Mucosa of rectum (tissue), 2 donors: ENCODE data around the gene DVL1.

Experiments used
- H3K27ac ChIP-seq, 2 donors: one replicate each; pipeline ENCODE4 v1.7.0; 2013; ENCODE audit warnings: inconsistent platforms in 2 of 2, low read depth in 2 of 2, low read length in 2 of 2
- H3K27me3 ChIP-seq, 2 donors: one replicate each; pipeline ENCODE4 v1.7.0; 2013; ENCODE audit warnings: low read length in 2 of 2; ENCODE audit not compliant: control insufficient read depth in 2 of 2, insufficient read depth in 2 of 2
- H3K36me3 ChIP-seq, 2 donors: one replicate each; pipeline ENCODE4 v1.7.0; 2013; ENCODE audit warnings: low read length in 2 of 2; ENCODE audit not compliant: control insufficient read depth in 2 of 2, insufficient read depth in 2 of 2
- H3K4me1 ChIP-seq, 2 donors: one replicate each; pipeline ENCODE4 v1.7.0; 2013; ENCODE audit warnings: low read length in 2 of 2, mild to moderate bottlenecking in 1 of 2; ENCODE audit not compliant: control insufficient read depth in 2 of 2, insufficient read depth in 2 of 2
- H3K4me3 ChIP-seq, 2 donors: one replicate each; pipeline ENCODE4 v1.7.0; 2013; ENCODE audit warnings: low read length in 2 of 2
- H3K9ac ChIP-seq, 2 donors: one replicate each; pipeline ENCODE4 v1.7.0; 2013; ENCODE audit warnings: low read length in 2 of 2, low read depth in 1 of 2, mild to moderate bottlenecking in 1 of 2
- H3K9me3 ChIP-seq, 2 donors: one replicate each; pipeline ENCODE4 v1.7.0; 2013; ENCODE audit warnings: low read length in 2 of 2; ENCODE audit not compliant: control insufficient read depth in 2 of 2
- donor health status: healthy.
- donor health status: Normal muscosa, but diverticular disease.

DVL1 gene

DNA sequence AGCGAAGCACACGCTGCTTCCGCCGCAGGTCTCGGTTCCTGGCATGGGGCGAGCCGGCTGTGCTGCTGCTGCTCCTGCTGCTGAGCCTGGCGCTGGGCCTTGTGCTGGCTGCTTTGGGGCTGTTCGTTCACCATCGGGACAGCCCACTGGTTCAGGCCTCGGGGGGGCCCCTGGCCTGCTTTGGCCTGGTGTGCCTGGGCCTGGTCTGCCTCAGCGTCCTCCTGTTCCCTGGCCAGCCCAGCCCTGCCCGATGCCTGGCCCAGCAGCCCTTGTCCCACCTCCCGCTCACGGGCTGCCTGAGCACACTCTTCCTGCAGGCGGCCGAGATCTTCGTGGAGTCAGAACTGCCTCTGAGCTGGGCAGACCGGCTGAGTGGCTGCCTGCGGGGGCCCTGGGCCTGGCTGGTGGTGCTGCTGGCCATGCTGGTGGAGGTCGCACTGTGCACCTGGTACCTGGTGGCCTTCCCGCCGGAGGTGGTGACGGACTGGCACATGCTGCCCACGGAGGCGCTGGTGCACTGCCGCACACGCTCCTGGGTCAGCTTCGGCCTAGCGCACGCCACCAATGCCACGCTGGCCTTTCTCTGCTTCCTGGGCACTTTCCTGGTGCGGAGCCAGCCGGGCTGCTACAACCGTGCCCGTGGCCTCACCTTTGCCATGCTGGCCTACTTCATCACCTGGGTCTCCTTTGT is 15.5 kb downstream of the DVL1 start:
- peaks cover 3 to 5% of the 10 kb centered on the region in 2 donors for H3K36me3 ChIP-seq
- H3K4me3 ChIP-seq: no peak overlapping the region
- H3K27me3 ChIP-seq: peaks cover 3 to 7% of the 10 kb centered on the region in 2 donors
- H3K9me3 ChIP-seq: no peaks in the 10 kb centered on the region
- H3K27ac ChIP-seq: no peak overlapping the region
- no peak overlapping the region for H3K9ac ChIP-seq
- H3K4me1 ChIP-seq: peaks cover 10 to 20% of the 10 kb centered on the region in 2 donors

GRCh38 chr1:1332774-1333480 is 16.3 kb downstream of the DVL1 start:
- no peak overlapping the region for H3K27ac ChIP-seq
- no peak overlapping the region for H3K9ac ChIP-seq
- H3K27me3 ChIP-seq: peaks cover 3 to 7% of the 10 kb centered on the region in 2 donors
- no peak overlapping the region for H3K4me3 ChIP-seq
- H3K4me1 ChIP-seq: peaks cover 10 to 20% of the 10 kb centered on the region in 2 donors
- peaks cover 0 to 2% of the 10 kb centered on the region in 2 donors for H3K36me3 ChIP-seq
- H3K9me3 ChIP-seq: no peaks in the 10 kb centered on the region

- Histone ChIP-seq H3K27me3 (peaks cover 3 to 7% of the 10 kb centered on the region in 2 donors), H3K9me3 (no peaks in the 10 kb centered on the region), H3K4me3 (no peak overlapping the region), H3K4me1 (peaks cover 10 to 20% of the 10 kb centered on the region in 2 donors), H3K9ac (no peak overlapping the region), H3K27ac (no peak overlapping the region), H3K36me3 (peaks cover 2 to 6% of the 10 kb centered on the region in 2 donors)
Observed at GRCh38 chr1:1332031-1332755, 17.0 kb downstream of the DVL1 start.

- Histone ChIP-seq H3K27me3 (peaks cover 3 to 7% of the 10 kb centered on the region in 2 donors), H3K27ac (peak within 1 kb of the TSS in 1 of 2 donors; percentile 67), H3K9ac (no peak within 1 kb of the TSS), H3K36me3 (peaks cover 4 to 10% of the 10 kb centered on the region in 2 donors), H3K4me1 (peaks cover 13 to 20% of the 10 kb centered on the region in 2 donors), H3K4me3 (peak within 1 kb of the TSS in 1 of 2 donors; percentile 31), H3K9me3 (no peaks in the 10 kb centered on the region)
Observed at GRCh38 chr1:1331068-1331965, 17.9 kb downstream of the DVL1 start, which contains the start of gene TAS1R3. TAS1R3 (plus strand) TSS chr1:1331280; CDS start chr1:1331346, 66 bp downstream.

GRCh38 chr1:1330366-1331067 is 18.7 kb downstream of the DVL1 start:
- Histone ChIP-seq H3K36me3 (peaks cover 2 to 10% of the 10 kb centered on the region in 2 donors), H3K9ac (no peak overlapping the region), H3K4me3 (peak overlapping the region in 1 of 2 donors; percentile 31), H3K27ac (peak overlapping the region in 1 of 2 donors; percentile 67), H3K27me3 (peaks cover 3 to 7% of the 10 kb centered on the region in 2 donors), H3K4me1 (peaks cover 21 to 28% of the 10 kb centered on the region in 2 donors), H3K9me3 (no peaks in the 10 kb centered on the region)

DNA sequence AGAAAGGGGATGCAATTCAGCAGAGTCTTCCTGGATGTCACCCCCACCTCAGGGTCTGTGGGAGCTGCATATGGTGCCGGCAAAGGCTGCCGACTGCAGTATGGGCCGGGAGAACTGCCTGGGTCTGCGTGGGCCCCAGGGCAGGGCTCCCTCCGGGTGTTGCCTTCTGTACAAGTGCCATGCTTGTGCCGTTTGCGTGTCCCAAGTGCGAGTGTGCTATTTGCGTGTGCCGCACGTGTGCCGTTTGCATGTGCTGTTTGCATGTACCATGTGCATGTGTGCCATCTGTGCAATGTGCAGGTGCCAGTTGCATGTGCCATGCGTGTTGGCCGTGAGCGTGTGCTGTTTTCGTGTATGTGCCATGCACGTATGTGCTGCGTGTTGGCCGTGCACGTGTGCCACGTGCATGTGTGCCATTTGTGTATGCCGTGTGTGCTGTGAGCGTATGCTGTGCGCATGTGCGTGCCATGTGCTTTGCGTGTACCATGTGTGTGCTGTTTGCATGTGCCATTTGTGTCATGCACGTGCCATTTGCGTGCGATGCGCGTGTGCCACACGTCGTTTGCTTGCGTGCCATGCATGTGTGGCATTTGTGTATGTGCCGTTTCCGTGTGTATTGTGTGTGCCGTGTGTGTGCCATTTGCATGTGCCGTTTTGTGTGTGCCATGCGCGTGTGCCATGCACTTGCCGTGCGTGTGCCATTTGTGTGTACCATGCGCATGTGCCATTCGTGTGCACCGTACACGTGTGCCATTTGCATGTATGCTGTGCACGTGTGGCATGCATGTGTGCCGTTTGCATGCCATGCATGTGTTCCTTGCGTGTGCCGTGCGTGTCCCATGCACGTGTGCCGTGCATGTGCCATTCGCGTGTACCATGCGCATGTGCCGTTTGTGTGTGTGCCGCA is 19.7 kb downstream of the DVL1 start:
- no peak overlapping the region for H3K9ac ChIP-seq
- H3K4me3 ChIP-seq: no peak overlapping the region
- peaks cover 3 to 7% of the 10 kb centered on the region in 2 donors for H3K27me3 ChIP-seq
- peaks cover 24 to 33% of the 10 kb centered on the region in 2 donors for H3K4me1 ChIP-seq
- no peak overlapping the region for H3K27ac ChIP-seq
- H3K9me3 ChIP-seq: no peaks in the 10 kb centered on the region
- peaks cover 2 to 10% of the 10 kb centered on the region in 2 donors for H3K36me3 ChIP-seq

GRCh38 chr1:1328254-1328653 is 21.0 kb downstream of the DVL1 start:
- Histone ChIP-seq H3K9ac (no peak overlapping the region), H3K27ac (no peak overlapping the region), H3K4me1 (peaks cover 25 to 35% of the 10 kb centered on the region in 2 donors), H3K4me3 (no peak overlapping the region), H3K36me3 (peaks cover 2 to 10% of the 10 kb centered on the region in 2 donors), H3K27me3 (peaks cover 3 to 7% of the 10 kb centered on the region in 2 donors), H3K9me3 (no peaks in the 10 kb centered on the region)

- Histone ChIP-seq H3K9ac (no peak overlapping the region), H3K27ac (no peak overlapping the region), H3K27me3 (peaks cover 3 to 4% of the 10 kb centered on the region in 2 donors), H3K4me1 (peaks cover 20 to 33% of the 10 kb centered on the region in 2 donors), H3K9me3 (no peaks in the 10 kb centered on the region), H3K36me3 (peaks cover 2 to 10% of the 10 kb centered on the region in 2 donors), H3K4me3 (no peak overlapping the region)
Observed at GRCh38 chr1:1327291-1327690, 21.9 kb downstream of the DVL1 start.
